Transverse colon (tissue), 4 donors: Measurements from ENCODE around the gene RORB. TPM values are rescaled to one million over a fixed set of nuclear protein-coding genes. Genes with fewer than 3 reads are reported as not detected.

Experiments used
- DNase-seq: peaks from one replicate; pipeline ENCODE4 v3.0.0-alpha.2; 2019
- H3K27ac ChIP-seq, 4 donors: fragments of 200-600 bp; sonication (generic); 2 replicates each; pipeline ENCODE4 v1.5.1; 2016 to 2018; ENCODE audit warnings: inconsistent platforms in 4 of 4
- H3K27me3 ChIP-seq: fragments of 200-600 bp; sonication (generic); 2 replicates; pipeline ENCODE4 v1.5.1; 2017; ENCODE audit warnings: inconsistent platforms
- H3K36me3 ChIP-seq, 4 donors: fragments of 200-600 bp; sonication (generic); 2 replicates each; pipeline ENCODE4 v1.5.1; 2017 to 2019; ENCODE audit warnings: inconsistent platforms in 4 of 4
- H3K4me1 ChIP-seq, 4 donors: fragments of 200-600 bp; sonication (generic); 2 replicates each; pipeline ENCODE4 v1.5.1; 2017 to 2020; ENCODE audit warnings: inconsistent platforms in 4 of 4
- H3K4me3 ChIP-seq, 4 donors: fragments of 200-600 bp; sonication (generic); 1 replicate in 1 of 4; 2 replicates in 3 of 4; pipeline versions ENCODE4 v1.5.1 to v1.6.1; 2017 to 2019; ENCODE audit warnings: inconsistent platforms in 4 of 4
- H3K9me3 ChIP-seq, 2 donors: fragments of 200-600 bp; sonication (generic); 2 replicates each; pipeline ENCODE4 v1.5.1; 2017 to 2019; ENCODE audit warnings: inconsistent platforms in 2 of 2
- EP300 ChIP-seq: sonication (generic); formaldehyde crosslinking; IDR thresholded peaks from one replicate; pipeline ENCODE4 v1.6.1; 2017; ENCODE audit warnings: antibody characterized with exemption, low read depth
- POLR2A ChIP-seq: fragments of 450-650 bp; IDR thresholded peaks from one replicate; pipeline ENCODE4 v1.6.1; 2016; ENCODE audit warnings: antibody characterized with exemption, mild to moderate bottlenecking, moderate library complexity
- POLR2AphosphoS5 ChIP-seq, 3 donors: sonication (generic); formaldehyde crosslinking; IDR thresholded peaks; one replicate each; pipeline ENCODE4 v1.6.1; 2016; ENCODE audit warnings: antibody characterized with exemption in 3 of 3
- WGBS, 2 donors: methylation state at CpG; one replicate each; pipeline ENCODE4 v1.1.5; 2018; ENCODE audit warnings: low coverage in 1 of 2; 5-methylcytosine and 5-hydroxymethylcytosine counted together
- in situ Hi-C, 4 donors: fragments of 200-750 bp; cut with MboI; loops; one replicate each; pipeline versions ENCODE4 v1.15.0 to v1.15.1; 2017; ENCODE audit warnings: low sequenced_read_pairs in 3 of 4, low pct_ligation_motif_present in 1 of 4, low pct_unique_long_range_greater_than_20kb in 1 of 4
- intact Hi-C: fragments of 100-400 bp; cut with DNase I; formaldehyde crosslinking; loops from one replicate; pipeline ENCODE4 v1.15.1; 2023; ENCODE audit warnings: low total_unique reads
- total RNA-seq, 4 donors: library from RNA; depleted of rRNA; stranded (reverse); fragments of >200 nt; gene quantifications; one replicate each; pipeline ENCODE4 v1.1.0, GENCODE V29; 2016
- TF ChIP-seq, protein P1 (sequence below), 5 experiments: fragments of 200-600 bp in 3 of 5; fragments of 450-650 bp in 2 of 5; sonication (generic) in 3 of 5; IDR thresholded peaks; 1 replicate in 2 of 5; 2 replicates in 3 of 5; pipeline ENCODE4 v1.5.1; 2016 to 2017; ENCODE audit warnings: antibody characterized with exemption in 5 of 5, inconsistent platforms in 3 of 5, mild to moderate bottlenecking in 2 of 5, moderate library complexity in 1 of 5

Gene RORB
- total RNA-seq: 1 to 10 TPM in 1 of 4 donors, under 1 TPM in 2, not detected in 1; 0.20 to 1.1 (median 0.27) TPM

DNA sequence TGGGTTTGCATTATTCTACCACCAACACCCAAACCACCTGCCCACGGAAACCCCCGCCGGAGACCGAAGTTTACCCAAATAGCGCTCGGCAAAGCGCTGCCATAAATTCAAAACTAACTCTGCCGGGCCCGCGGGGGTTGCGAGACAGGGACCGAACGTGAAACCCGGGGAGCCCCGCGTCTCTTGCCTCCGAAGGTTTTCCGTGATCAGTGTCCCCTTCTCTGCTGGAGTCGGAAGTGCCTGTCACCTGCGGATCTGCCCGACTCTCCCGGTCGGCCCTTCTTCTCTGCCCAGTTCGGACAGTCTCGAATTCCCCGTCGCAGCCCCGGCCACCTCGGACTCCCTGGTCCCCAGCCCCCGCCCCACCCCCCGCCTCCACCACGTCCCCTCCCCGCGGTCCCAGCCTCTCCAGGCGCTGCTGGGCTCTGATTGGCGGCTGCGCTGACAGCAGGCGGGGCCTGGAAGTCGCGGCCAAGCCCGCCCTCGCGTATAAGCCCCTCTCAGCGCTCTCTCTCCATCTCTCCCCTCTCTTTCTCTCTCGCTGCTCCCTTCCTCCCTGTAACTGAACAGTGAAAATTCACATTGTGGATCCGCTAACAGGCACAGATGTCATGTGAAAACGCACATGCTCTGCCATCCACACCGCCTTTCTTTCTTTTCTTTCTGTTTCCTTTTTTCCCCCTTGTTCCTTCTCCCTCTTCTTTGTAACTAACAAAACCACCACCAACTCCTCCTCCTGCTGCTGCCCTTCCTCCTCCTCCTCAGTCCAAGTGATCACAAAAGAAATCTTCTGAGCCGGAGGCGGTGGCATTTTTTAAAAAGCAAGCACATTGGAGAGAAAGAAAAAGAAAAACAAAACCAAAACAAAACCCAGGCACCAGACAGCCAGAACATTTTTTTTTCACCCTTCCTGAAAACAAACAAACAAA lies at the start of gene RORB:
Gene RORB, plus strand, starts transcription at position 517 of the 929 bp plus-strand sequence. CDS start 642 bp downstream, outside the sequence.
- H3K27me3 ChIP-seq: peaks cover 71% of the 10 kb centered on the region

DNA sequence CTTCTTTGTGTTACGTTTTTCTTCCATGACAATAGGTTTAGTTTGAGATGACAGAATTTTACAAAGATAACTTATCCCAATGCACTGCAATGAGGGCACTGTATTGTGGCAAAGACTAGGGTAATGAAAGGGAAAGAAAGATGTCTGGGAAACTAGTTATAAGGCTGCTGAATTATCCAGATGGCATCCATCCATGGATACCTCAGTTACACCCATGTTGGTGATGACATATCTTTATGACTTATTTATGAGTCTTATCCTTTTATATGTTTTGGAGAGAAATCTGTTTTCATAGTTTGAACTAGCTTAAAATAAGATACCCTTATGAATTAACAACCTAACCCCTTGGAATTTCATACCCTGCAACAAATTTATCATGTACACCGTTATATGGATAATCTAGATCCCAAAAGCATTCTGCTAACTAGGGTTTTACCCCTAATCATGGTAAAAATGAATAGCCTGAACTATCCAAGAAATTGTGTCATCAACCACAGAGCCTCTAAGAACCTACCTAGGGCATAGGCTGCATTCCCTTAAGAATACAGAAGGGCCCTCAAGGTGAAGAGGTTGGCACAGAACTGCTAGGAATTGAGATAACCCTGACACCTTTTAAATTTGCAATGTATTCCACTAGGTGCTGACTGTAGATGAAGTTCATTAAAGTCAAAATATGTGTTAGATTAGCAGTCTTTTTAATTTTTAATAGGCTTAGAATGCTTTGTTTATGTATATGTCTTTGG lies 49.5 kb upstream of the RORB start:
- TF ChIP-seq EP300 (no peak), POLR2AphosphoS5 (IDR thresholded peaks at IDR 0.05) (no peak), POLR2A (no peak)
- TF ChIP-seq, protein P1, sequence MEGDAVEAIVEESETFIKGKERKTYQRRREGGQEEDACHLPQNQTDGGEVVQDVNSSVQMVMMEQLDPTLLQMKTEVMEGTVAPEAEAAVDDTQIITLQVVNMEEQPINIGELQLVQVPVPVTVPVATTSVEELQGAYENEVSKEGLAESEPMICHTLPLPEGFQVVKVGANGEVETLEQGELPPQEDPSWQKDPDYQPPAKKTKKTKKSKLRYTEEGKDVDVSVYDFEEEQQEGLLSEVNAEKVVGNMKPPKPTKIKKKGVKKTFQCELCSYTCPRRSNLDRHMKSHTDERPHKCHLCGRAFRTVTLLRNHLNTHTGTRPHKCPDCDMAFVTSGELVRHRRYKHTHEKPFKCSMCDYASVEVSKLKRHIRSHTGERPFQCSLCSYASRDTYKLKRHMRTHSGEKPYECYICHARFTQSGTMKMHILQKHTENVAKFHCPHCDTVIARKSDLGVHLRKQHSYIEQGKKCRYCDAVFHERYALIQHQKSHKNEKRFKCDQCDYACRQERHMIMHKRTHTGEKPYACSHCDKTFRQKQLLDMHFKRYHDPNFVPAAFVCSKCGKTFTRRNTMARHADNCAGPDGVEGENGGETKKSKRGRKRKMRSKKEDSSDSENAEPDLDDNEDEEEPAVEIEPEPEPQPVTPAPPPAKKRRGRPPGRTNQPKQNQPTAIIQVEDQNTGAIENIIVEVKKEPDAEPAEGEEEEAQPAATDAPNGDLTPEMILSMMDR (IDR thresholded peaks at IDR 0.05): no peak
- 75 to 93% methylated on average over 2 of the region's 2 CpGs for WGBS, 2 donors
- DNase-seq: no peak

More for the DNA sequence above, at the start of gene RORB:
- 1 to 2% methylated on average over 6 to 48 of the region's 50 CpGs for WGBS, 2 donors
- H3K27ac ChIP-seq: no peak within 1 kb of the TSS
- in situ Hi-C loops: loop anchor here in 1 of 4 donors (25.0 kb wide), 1 partner anchor 90 kb away; no protein-coding TSS in a partner anchor
- peaks cover 0 to 39% (median 19%) of the 10 kb centered on the region in 4 donors for H3K4me1 ChIP-seq
- no peaks in the 10 kb centered on the region for H3K9me3 ChIP-seq
- H3K4me3 ChIP-seq: peak within 1 kb of the TSS; percentile 24 to 67 (median 34)
- intact Hi-C loops: no loop called here
- TF ChIP-seq POLR2A: no peak
- TF ChIP-seq POLR2AphosphoS5 (IDR thresholded peaks at IDR 0.05): peak in 2 of 3 donors; percentile 16 to 43
- TF ChIP-seq EP300: no peak
- TF ChIP-seq, protein P1 (IDR thresholded peaks at IDR 0.05): no peak
- peak; percentile 35 for DNase-seq
- H3K36me3 ChIP-seq: no peaks in the 10 kb centered on the region

DNA sequence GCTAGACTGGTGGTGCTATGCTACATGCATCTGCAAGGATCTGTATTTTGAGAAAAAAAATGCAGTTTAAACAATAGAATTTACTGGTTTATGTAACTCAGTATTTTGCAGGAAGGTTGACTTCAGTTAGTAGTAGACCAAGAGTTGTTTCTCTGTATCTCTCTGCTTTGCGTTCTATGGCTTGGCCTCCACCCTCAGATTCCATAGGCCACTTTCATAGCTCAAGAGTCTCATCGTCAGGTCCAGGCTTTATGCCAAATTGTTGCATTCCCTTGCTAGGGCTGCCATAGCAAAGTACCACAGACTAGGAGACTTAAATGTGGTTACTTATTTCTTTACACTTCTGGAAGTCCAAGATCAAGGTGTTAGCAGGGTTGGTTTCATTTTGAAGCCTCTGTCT lies 48.1 kb upstream of the RORB start:
- in situ Hi-C loops (no loop called here), intact Hi-C loops (no loop called here)
- no peaks in the 10 kb centered on the region for H3K27me3 ChIP-seq
- H3K4me3 ChIP-seq: no peak overlapping the region
- WGBS, 2 donors: 72 to 88% methylated on average over 2 of the region's 2 CpGs
- no peaks in the 10 kb centered on the region for H3K36me3 ChIP-seq
- no peaks in the 10 kb centered on the region for H3K9me3 ChIP-seq
- no peak for DNase-seq
- no peaks in the 10 kb centered on the region for H3K4me1 ChIP-seq
- no peak overlapping the region for H3K27ac ChIP-seq
- TF ChIP-seq EP300 (no peak), POLR2A (no peak), POLR2AphosphoS5 (IDR thresholded peaks at IDR 0.05) (no peak)
- TF ChIP-seq, protein P1 (IDR thresholded peaks at IDR 0.05): no peak

More for the DNA sequence above, 49.5 kb upstream of the RORB start:
- Histone ChIP-seq H3K27me3 (no peaks in the 10 kb centered on the region), H3K4me3 (no peak overlapping the region), H3K9me3 (no peaks in the 10 kb centered on the region), H3K4me1 (no peaks in the 10 kb centered on the region), H3K36me3 (no peaks in the 10 kb centered on the region), H3K27ac (no peak overlapping the region)
- in situ Hi-C loops: no loop called here
- intact Hi-C loops: no loop called here

DNA sequence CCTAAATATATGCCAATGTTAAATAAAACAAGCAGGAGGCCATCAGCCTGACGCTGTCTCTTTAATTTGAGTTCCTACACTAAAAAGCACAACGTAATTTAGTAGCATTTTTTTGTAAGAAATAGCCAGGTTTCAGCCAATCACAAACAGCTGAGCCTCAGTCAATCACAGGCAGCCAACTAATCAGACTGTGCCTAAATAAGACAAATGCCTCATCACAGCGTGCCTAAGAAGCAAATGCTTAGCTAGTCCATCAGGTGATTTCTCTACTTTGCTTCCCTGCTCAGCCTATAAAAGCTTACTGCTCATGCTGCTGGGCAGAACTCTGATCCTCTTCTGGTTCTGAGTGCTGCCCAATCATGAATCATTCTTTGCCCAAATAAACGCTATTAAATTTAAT lies 38.3 kb upstream of the RORB start:
- Histone ChIP-seq H3K27me3 (no peaks in the 10 kb centered on the region), H3K36me3 (no peaks in the 10 kb centered on the region), H3K27ac (no peak overlapping the region), H3K4me3 (no peak overlapping the region), H3K4me1 (no peaks in the 10 kb centered on the region), H3K9me3 (no peaks in the 10 kb centered on the region)
- TF ChIP-seq, protein P1 (IDR thresholded peaks at IDR 0.05): no peak
- TF ChIP-seq POLR2A: no peak
- no peak for TF ChIP-seq EP300
- TF ChIP-seq POLR2AphosphoS5 (IDR thresholded peaks at IDR 0.05): no peak
- WGBS, 2 donors: 49 to 62% methylated on average over 2 to 4 of the region's 4 CpGs
- no peak for DNase-seq
- in situ Hi-C loops: no loop called here
- intact Hi-C loops: no loop called here
